Endothelial cell of umbilical vein (primary cell): ENCODE measurements around the gene TNFRSF4. TPM values are rescaled to one million over a fixed set of nuclear protein-coding genes. Genes with fewer than 3 reads are reported as not detected.

Source experiments
- BruUV-seq: library from RNA; stranded (reverse); fragments of 400-500 nt; replicated peaks from 2 replicates; lab custom pipeline; 2021; lab: Mats Ljungman, UMichigan
- CTCF ChIA-PET: fragments of 300-600, 350-600 bp; sonication (Branson Sonifier 250); formaldehyde crosslinking; loops from one replicate; lab custom pipeline; 2021; ENCODE audit warnings: antibody characterized with exemption, inconsistent platforms; lab: Charles Lee
- POLR2A ChIA-PET: fragments of 300-600, 350-600 bp; sonication (Branson Sonifier 250); formaldehyde crosslinking; loops from one replicate; lab custom pipeline; 2021; ENCODE audit warnings: antibody characterized with exemption, inconsistent platforms; lab: Charles Lee
- DNase-seq: peaks from one replicate; pipeline ENCODE4 v3.0.0-alpha.2; 2011; ENCODE audit warnings: low read depth, low spot score
- FAIRE-seq: peaks from 2 replicates; lab custom pipeline; 2011; peaks lifted over from hg19 to GRCh38; lab: Jason Lieb, UNC
- H2AFZ ChIP-seq: 2 replicates; pipeline ENCODE4 v1.6.0; 2012; ENCODE audit warnings: low read depth, low read length, control low read depth, inconsistent platforms
- H3K27ac ChIP-seq: 2 replicates; pipeline ENCODE4 v1.5.1; 2011; ENCODE audit warnings: low read depth, mild to moderate bottlenecking, control low read depth, low read length, moderate library complexity; ENCODE audit not compliant: insufficient read depth
- H3K27me3 ChIP-seq, 2 experiments: 2 replicates each; pipeline versions ENCODE4 v1.6.0 to v1.6.1; 2011; ENCODE audit warnings: low read length in 2 of 2, mixed read lengths in 1 of 2; ENCODE audit not compliant: control insufficient read depth in 2 of 2, insufficient read depth in 2 of 2
- H3K36me3 ChIP-seq, 2 experiments: 2 replicates in 1 of 2; 3 replicates in 1 of 2; pipeline ENCODE4 v1.5.1; 2011; ENCODE audit warnings: low read length in 2 of 2, mild to moderate bottlenecking in 1 of 2, moderate library complexity in 1 of 2; ENCODE audit not compliant: control insufficient read depth in 2 of 2, insufficient read depth in 2 of 2; ENCODE audit errors: extremely low read depth in 1 of 2
- H3K4me1 ChIP-seq: 3 replicates; pipeline ENCODE4 v1.5.1; 2011; ENCODE audit warnings: mild to moderate bottlenecking, low read length; ENCODE audit not compliant: control insufficient read depth, insufficient read depth; ENCODE audit errors: extremely low read depth
- H3K4me2 ChIP-seq: 2 replicates; pipeline ENCODE4 v1.6.1; 2011; ENCODE audit warnings: low read length, control low read depth, mixed read lengths; ENCODE audit not compliant: insufficient read depth
- H3K4me3 ChIP-seq, 3 experiments: fragments of 200-600 bp in 1 of 3; sonication (generic), shearing (Covaris generic) in 1 of 3; replicated peaks in 1 of 3; 2 replicates each; pipeline ENCODE4 v1.5.1; 2011 to 2016; ENCODE audit warnings: control low read depth in 3 of 3, low read length in 3 of 3, mild to moderate bottlenecking in 2 of 3, inconsistent platforms in 1 of 3, low read depth in 1 of 3, moderate library complexity in 1 of 3; ENCODE audit not compliant: insufficient read depth in 1 of 3
- H3K79me2 ChIP-seq: 2 replicates; pipeline ENCODE4 v1.6.0; 2012; ENCODE audit warnings: low read length, inconsistent platforms; ENCODE audit not compliant: control insufficient read depth, insufficient read depth
- H3K9ac ChIP-seq: replicated peaks from 2 replicates; pipeline ENCODE3; 2011; ENCODE audit warnings: low read length, control low read depth; ENCODE audit not compliant: insufficient read depth; ENCODE audit errors: extremely low read depth
- H3K9me1 ChIP-seq: replicated peaks from 3 replicates; pipeline ENCODE4 v1.6.0; 2011; ENCODE audit warnings: mild to moderate bottlenecking, low read length; ENCODE audit not compliant: control insufficient read depth, insufficient read depth; ENCODE audit errors: extremely low read depth
- H3K9me3 ChIP-seq: replicated peaks from 2 replicates; pipeline ENCODE4 v1.5.1; 2012; ENCODE audit warnings: low read length, inconsistent platforms; ENCODE audit not compliant: control insufficient read depth, insufficient read depth
- H4K20me1 ChIP-seq: replicated peaks from 2 replicates; pipeline ENCODE3; 2011; ENCODE audit warnings: mild to moderate bottlenecking, low read length; ENCODE audit not compliant: control insufficient read depth, insufficient read depth; ENCODE audit errors: extremely low read depth
- CTCF ChIP-seq, 2 donors: IDR thresholded peaks; 1 replicate in 1 of 2; 2 replicates in 1 of 2; pipeline ENCODE4 v1.5.1; 2011; ENCODE audit warnings: low read length in 2 of 2, mild to moderate bottlenecking in 2 of 2, moderate library complexity in 2 of 2, control low read depth in 1 of 2, inconsistent platforms in 1 of 2, low read depth in 1 of 2; ENCODE audit not compliant: insufficient read depth in 1 of 2; ENCODE audit errors: extremely low read depth in 1 of 2
- FOS ChIP-seq: IDR thresholded peaks from 2 replicates; pipeline ENCODE4 v1.6.1; 2011; ENCODE audit warnings: mild to moderate bottlenecking, low read length, moderate library complexity, borderline replicate concordance; ENCODE audit not compliant: insufficient read depth
- GATA2 ChIP-seq: IDR thresholded peaks from 2 replicates; pipeline ENCODE4 v1.7.0; 2011; ENCODE audit warnings: low read depth, mild to moderate bottlenecking, moderate library complexity, mixed read lengths, low read length; ENCODE audit not compliant: insufficient read length, insufficient read depth
- MAX ChIP-seq: IDR thresholded peaks from 2 replicates; pipeline ENCODE4 v1.6.1; 2011; ENCODE audit not compliant: insufficient read depth, insufficient read length
- POLR2A ChIP-seq: IDR thresholded peaks from 2 replicates; pipeline ENCODE4 v1.6.1; 2012; ENCODE audit warnings: low read depth, mild to moderate bottlenecking, control low read depth, low read length
- POLR2AphosphoS5 ChIP-seq: IDR thresholded peaks from 2 replicates; pipeline ENCODE4 v1.6.1; 2012; ENCODE audit warnings: low read depth, mild to moderate bottlenecking, control low read depth, low read length, moderate library complexity; ENCODE audit not compliant: insufficient read depth
- dilution Hi-C: fragments of 300-500 bp; cut with MboI; formaldehyde crosslinking; loops from one replicate; pipeline ENCODE4 v1.15.0; 2019; ENCODE audit warnings: low sequenced_read_pairs; ENCODE audit not compliant: extremely low pct_ligation_motif_present
- intact Hi-C: fragments of 100-400 bp; cut with micrococcal nuclease; formaldehyde crosslinking; loops from one replicate; pipeline ENCODE4 v1.10.0; 2022
- polyA plus RNA-seq, 4 experiments: library from polyadenylated mRNA; depleted of rRNA in 3 of 4; stranded (reverse) in 3 of 4; unstranded in 1 of 4; fragments of >200 nt; gene quantifications; 2 replicates each; pipeline versions ENCODE4 v1.2.1 to v1.2.3, GENCODE V29; 2011 to 2012; ENCODE audit warnings: missing spikeins in 1 of 4
- total RNA-seq: library from RNA; stranded (reverse); gene quantifications from 2 replicates; pipeline ENCODE4 v1.2.3, GENCODE V29; 2021

Gene TNFRSF4
- total and polyA plus RNA-seq, 2 donors (not counting 3 experiments of a cell fraction or from before 2014, with no cell fraction given), result 0.55 to 1.5 TPM

DNA sequence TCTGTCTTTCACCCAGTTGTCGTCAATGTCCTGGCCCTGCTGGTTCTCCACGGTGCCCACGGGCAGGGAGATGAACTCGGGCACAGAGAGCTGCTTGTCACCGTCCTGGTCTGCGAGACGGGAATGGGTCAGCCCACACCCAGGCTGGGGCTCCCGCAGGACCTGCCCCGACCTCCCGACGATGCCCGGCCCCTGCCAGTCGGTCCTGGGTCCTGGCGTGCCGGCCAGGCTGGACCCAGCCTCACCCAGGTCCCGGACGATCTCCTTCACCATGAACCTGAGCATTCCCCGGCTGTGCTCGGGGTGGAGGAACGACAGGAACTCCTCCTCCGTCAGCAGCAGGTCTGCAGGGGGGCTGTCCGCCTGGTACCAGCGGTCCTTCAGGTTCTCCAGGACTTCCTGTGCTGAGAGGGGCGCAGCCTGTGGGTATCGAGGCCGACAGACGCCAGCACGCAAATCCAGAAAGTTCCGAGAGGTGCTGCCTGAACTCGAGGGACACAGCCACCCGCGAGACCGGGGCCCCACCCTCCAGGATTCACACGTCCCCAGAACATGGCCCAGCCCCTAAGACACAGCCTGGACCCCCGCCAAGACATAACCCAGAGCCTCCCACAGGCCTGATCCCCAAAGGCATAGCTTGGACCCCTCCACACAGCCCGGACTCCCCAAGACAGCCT, 4.7 kb upstream of the TNFRSF4 start:
- Histone ChIP-seq H3K4me1 (no peaks in the 10 kb centered on the region), H3K79me2 (no peaks in the 10 kb centered on the region), H3K9ac (no peak overlapping the region), H4K20me1 (no peaks in the 10 kb centered on the region), H3K27ac (no peak overlapping the region), H3K4me3 (no peak overlapping the region), H3K27me3 (no peaks in the 10 kb centered on the region), H3K9me1 (no peaks in the 10 kb centered on the region), H3K4me2 (no peak overlapping the region), H3K9me3 (no peaks in the 10 kb centered on the region), H3K36me3 (peaks cover 2 to 34% of the 10 kb centered on the region in 2 experiments), H2AFZ (no peak overlapping the region)
- POLR2A ChIA-PET, result interaction anchor here (0.6 kb wide), 1 partner anchor 216 kb away, joined by 3 read pairs; no protein-coding TSS in a partner anchor
- DNase-seq (no peak), FAIRE-seq (no peak)
- intact Hi-C loops, result no loop called here
- dilution Hi-C loops, result no loop called here
- no TSS peak for BruUV-seq
- CTCF ChIA-PET, result interaction anchor here (0.5 to 0.6 kb wide), 2 partner anchors 97 to 231 kb away, joined by 3 read pairs; no protein-coding TSS in a partner anchor
- no peak for TF ChIP-seq POLR2A
- TF ChIP-seq MAX, result no peak
- no peak for TF ChIP-seq CTCF (IDR thresholded peaks at IDR 0.05; ENCODE audit: extremely low read depth in 1 of 2, insufficient read depth in 1 of 2, low read depth in 1 of 2, low read length in 2 of 2)
- no peak for TF ChIP-seq POLR2AphosphoS5
- TF ChIP-seq FOS, result no peak
- no peak for TF ChIP-seq GATA2
